Measurements from ENCODE around the gene OR52M1.

DNA sequence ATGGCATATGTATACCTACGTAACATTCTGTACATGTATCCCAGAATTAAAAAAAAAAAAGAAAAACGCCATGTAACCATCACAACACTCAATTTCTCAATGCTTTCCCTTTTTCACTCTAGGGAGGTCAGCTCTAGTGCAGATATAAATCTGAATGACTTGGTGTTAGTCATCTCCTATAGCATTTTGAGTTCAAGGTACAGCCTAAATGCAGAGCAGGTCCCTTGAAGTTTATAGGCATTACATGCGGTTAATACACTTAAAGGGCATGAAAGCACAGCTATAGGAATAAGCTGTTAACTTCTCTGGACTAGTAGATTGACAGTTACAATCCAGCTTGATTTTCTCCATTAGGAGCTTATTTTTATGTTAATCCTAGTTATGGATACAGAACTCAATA lies 20.4 kb downstream of the OR52M1 start:
- TF ChIP-seq POLR2A (IDR thresholded peaks at IDR 0.05) (no peak), CTCF (IDR thresholded peaks at IDR 0.05) (no peak)
